WTC11 (cell line): ENCODE data around the gene TRAF2. TPM values are rescaled to one million over a fixed set of nuclear protein-coding genes. Genes with fewer than 3 reads are reported as not detected.

Experiments
- ATAC-seq: fragments of 200-7000 bp; cut with Tn5 transposase; 2 replicates; pipeline ENCODE4 v1.10.0; 2021; ENCODE audit warnings: mild to moderate bottlenecking, moderate library complexity
- CTCF ChIA-PET: fragments of 300-600 bp; sonication (Branson Sonifier 250); formaldehyde crosslinking; loops from one replicate; lab custom pipeline; 2021; ENCODE audit warnings: antibody characterized with exemption; lab: Charles Lee
- POLR2A ChIA-PET: fragments of 350-600 bp; sonication (Branson Sonifier 250); formaldehyde crosslinking; loops from one replicate; lab custom pipeline; 2021; ENCODE audit warnings: antibody characterized with exemption; lab: Charles Lee
- DNase-seq: peaks from one replicate; pipeline ENCODE4 v3.0.0; 2021; ENCODE audit warnings: low spot score
- H3K27ac Mint-ChIP-seq: 2 replicates; pipeline ENCODE4 v1.8.0; 2021; ENCODE audit warnings: mixed read lengths
- H3K27me3 Mint-ChIP-seq: 2 replicates; pipeline ENCODE4 v1.8.0; 2021; ENCODE audit warnings: low read depth, mild to moderate bottlenecking, moderate library complexity, mixed read lengths
- H3K36me3 Mint-ChIP-seq: 2 replicates; pipeline ENCODE4 v1.8.0; 2021; ENCODE audit warnings: mixed read lengths
- H3K4me1 Mint-ChIP-seq: 2 replicates; pipeline ENCODE4 v1.8.0; 2022; ENCODE audit warnings: mixed read lengths
- H3K4me3 Mint-ChIP-seq: 2 replicates; pipeline ENCODE4 v1.8.0; 2021; ENCODE audit warnings: mild to moderate bottlenecking, moderate library complexity, mixed read lengths
- H3K9me3 Mint-ChIP-seq: 2 replicates; pipeline ENCODE4 v1.8.0; 2021; ENCODE audit warnings: mixed read lengths
- CBFB ChIP-seq: sonication (generic); formaldehyde crosslinking; IDR thresholded peaks from 2 replicates; pipeline ENCODE4 v1.8.1; 2022; ENCODE audit warnings: mild to moderate bottlenecking, low read depth, missing genetic modification reagents
- CREM ChIP-seq: sonication (generic); formaldehyde crosslinking; IDR thresholded peaks from 2 replicates; pipeline ENCODE4 v1.8.1; 2022; ENCODE audit warnings: mild to moderate bottlenecking, missing genetic modification reagents, moderate library complexity
- EMX1 ChIP-seq: fragments of 250-450 bp; sonication (Bioruptor Pico); IDR thresholded peaks from 2 replicates; pipeline ENCODE4 v1.8.0; 2021; ENCODE audit warnings: mild to moderate bottlenecking
- GABPB1 ChIP-seq: sonication (generic); formaldehyde crosslinking; IDR thresholded peaks from 2 replicates; pipeline ENCODE4 v1.8.1; 2023; ENCODE audit warnings: mild to moderate bottlenecking, missing genetic modification reagents
- RELA ChIP-seq: sonication (generic); formaldehyde crosslinking; IDR thresholded peaks from 2 replicates; pipeline ENCODE4 v1.8.1; 2022; ENCODE audit warnings: missing genetic modification reagents, mild to moderate bottlenecking, borderline replicate concordance
- SMAD3 ChIP-seq: sonication (generic); formaldehyde crosslinking; IDR thresholded peaks from 2 replicates; pipeline ENCODE4 v1.8.0; 2022; ENCODE audit warnings: missing genetic modification reagents, mild to moderate bottlenecking, borderline replicate concordance
- SMAD4 ChIP-seq: sonication (generic); formaldehyde crosslinking; IDR thresholded peaks from 2 replicates; pipeline ENCODE4 v1.8.0; 2022; ENCODE audit warnings: mild to moderate bottlenecking, missing genetic modification reagents
- TEAD1 ChIP-seq: sonication (generic); formaldehyde crosslinking; IDR thresholded peaks from 2 replicates; pipeline ENCODE4 v1.8.0; 2022; ENCODE audit warnings: mild to moderate bottlenecking, missing genetic modification reagents
- TEAD4 ChIP-seq: sonication (generic); formaldehyde crosslinking; IDR thresholded peaks from 2 replicates; pipeline ENCODE4 v1.8.0; 2022; ENCODE audit warnings: mild to moderate bottlenecking, missing genetic modification reagents
- TP53 ChIP-seq: sonication (generic); formaldehyde crosslinking; IDR thresholded peaks from 2 replicates; pipeline ENCODE4 v1.8.1; 2023; ENCODE audit warnings: mild to moderate bottlenecking, missing genetic modification reagents
- ZNF138 ChIP-seq: sonication (generic); formaldehyde crosslinking; conservative IDR thresholded peaks from 2 replicates; pipeline ENCODE4 v1.8.1; 2022; ENCODE audit warnings: mild to moderate bottlenecking, moderate library complexity, missing genetic modification reagents
- ZNF219 ChIP-seq: sonication (generic); formaldehyde crosslinking; IDR thresholded peaks from 2 replicates; pipeline ENCODE4 v1.8.0; 2023; ENCODE audit warnings: missing genetic modification reagents, mild to moderate bottlenecking, borderline replicate concordance
- total RNA-seq: library from RNA; stranded (reverse); gene quantifications from 3 replicates; pipeline ENCODE4 v1.2.3, GENCODE V29; 2021
- TF ChIP-seq, protein P1 (sequence below): fragments of 250-450 bp; sonication (Bioruptor Pico); conservative IDR thresholded peaks from 2 replicates; pipeline ENCODE4 v1.9.0; 2021; ENCODE audit warnings: mild to moderate bottlenecking
- TF ChIP-seq, protein P2 (sequence below): sonication (generic); formaldehyde crosslinking; IDR thresholded peaks from 2 replicates; pipeline ENCODE4 v1.8.0; 2022; ENCODE audit warnings: missing genetic modification reagents
- TF ChIP-seq, protein P3 (sequence below): sonication (generic); formaldehyde crosslinking; IDR thresholded peaks from 2 replicates; pipeline ENCODE4 v1.8.0; 2022; ENCODE audit warnings: mild to moderate bottlenecking, missing genetic modification reagents
- TF ChIP-seq, protein P4 (sequence below): sonication (generic); formaldehyde crosslinking; IDR thresholded peaks from 2 replicates; pipeline ENCODE4 v1.8.1; 2023; ENCODE audit warnings: mild to moderate bottlenecking, moderate library complexity, missing genetic modification reagents
- TF ChIP-seq, protein P5 (sequence below): sonication (generic); formaldehyde crosslinking; IDR thresholded peaks from 2 replicates; pipeline ENCODE4 v1.8.0; 2022; ENCODE audit warnings: mild to moderate bottlenecking, missing genetic modification reagents

TRAF2 gene
- total RNA-seq, 1 experiment from 2014 or later: 55.0 TPM

DNA sequence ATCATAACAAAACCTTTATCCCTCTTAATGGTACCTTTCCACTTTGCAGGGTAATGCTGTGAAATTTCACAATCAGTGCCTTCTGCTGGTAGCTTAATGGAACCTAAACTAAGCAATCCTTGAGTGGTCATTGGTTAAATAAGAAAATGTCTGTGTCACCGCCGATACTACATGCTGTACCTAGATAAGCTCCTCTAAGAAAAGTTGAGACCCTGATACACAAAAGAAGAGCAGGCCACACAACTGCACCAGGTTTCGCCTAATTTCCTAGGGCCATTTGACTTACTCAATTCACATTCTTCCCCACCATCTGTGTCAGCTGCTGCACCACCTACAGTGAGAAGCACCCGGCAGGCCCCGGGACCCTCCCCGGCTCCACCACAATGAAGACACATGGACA, 11.2 kb upstream of the TRAF2 start (continued):
- TF ChIP-seq, protein P1, sequence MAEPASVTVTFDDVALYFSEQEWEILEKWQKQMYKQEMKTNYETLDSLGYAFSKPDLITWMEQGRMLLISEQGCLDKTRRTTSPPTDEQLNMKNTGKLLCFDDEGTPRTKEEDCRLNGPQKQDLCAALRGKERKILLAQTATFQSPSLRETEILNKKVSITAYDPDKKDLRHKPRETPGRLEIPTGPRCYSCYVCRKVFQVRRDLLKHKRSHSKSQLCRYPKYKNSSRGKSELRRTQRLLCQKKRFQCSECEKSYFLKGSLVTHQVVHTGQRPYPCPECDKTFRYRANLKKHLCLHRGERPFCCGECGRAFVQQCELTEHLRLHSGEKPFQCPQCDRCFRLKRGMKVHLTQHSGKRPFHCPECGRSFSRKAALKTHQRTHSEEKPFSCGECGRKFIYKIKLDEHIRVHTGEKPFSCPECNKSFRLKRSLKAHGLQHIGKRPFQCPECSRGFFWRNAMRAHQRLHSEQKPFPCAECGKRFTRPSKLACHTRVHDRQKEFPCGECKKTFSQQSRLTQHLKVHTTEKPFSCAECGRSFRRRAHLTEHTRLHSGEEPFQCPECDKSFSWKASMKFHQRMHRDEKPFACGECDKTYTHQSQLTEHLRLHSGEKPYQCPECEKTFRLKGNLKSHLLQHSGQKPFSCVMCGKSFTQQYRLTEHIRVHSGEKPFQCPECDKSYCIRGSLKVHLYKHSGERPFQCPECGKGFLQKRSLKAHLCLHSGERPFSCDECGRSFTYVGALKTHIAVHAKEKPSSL (CRISPR knock-in tag): no peak
- TF ChIP-seq ZNF138 (CRISPR knock-in tag): no peak
- TF ChIP-seq, protein P2, sequence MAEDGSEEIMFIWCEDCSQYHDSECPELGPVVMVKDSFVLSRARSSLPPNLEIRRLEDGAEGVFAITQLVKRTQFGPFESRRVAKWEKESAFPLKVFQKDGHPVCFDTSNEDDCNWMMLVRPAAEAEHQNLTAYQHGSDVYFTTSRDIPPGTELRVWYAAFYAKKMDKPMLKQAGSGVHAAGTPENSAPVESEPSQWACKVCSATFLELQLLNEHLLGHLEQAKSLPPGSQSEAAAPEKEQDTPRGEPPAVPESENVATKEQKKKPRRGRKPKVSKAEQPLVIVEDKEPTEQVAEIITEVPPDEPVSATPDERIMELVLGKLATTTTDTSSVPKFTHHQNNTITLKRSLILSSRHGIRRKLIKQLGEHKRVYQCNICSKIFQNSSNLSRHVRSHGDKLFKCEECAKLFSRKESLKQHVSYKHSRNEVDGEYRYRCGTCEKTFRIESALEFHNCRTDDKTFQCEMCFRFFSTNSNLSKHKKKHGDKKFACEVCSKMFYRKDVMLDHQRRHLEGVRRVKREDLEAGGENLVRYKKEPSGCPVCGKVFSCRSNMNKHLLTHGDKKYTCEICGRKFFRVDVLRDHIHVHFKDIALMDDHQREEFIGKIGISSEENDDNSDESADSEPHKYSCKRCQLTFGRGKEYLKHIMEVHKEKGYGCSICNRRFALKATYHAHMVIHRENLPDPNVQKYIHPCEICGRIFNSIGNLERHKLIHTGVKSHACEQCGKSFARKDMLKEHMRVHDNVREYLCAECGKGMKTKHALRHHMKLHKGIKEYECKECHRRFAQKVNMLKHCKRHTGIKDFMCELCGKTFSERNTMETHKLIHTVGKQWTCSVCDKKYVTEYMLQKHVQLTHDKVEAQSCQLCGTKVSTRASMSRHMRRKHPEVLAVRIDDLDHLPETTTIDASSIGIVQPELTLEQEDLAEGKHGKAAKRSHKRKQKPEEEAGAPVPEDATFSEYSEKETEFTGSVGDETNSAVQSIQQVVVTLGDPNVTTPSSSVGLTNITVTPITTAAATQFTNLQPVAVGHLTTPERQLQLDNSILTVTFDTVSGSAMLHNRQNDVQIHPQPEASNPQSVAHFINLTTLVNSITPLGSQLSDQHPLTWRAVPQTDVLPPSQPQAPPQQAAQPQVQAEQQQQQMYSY (CRISPR knock-in tag): no peak
- TF ChIP-seq, protein P3, sequence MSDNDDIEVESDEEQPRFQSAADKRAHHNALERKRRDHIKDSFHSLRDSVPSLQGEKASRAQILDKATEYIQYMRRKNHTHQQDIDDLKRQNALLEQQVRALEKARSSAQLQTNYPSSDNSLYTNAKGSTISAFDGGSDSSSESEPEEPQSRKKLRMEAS (CRISPR knock-in tag): no peak

DNA sequence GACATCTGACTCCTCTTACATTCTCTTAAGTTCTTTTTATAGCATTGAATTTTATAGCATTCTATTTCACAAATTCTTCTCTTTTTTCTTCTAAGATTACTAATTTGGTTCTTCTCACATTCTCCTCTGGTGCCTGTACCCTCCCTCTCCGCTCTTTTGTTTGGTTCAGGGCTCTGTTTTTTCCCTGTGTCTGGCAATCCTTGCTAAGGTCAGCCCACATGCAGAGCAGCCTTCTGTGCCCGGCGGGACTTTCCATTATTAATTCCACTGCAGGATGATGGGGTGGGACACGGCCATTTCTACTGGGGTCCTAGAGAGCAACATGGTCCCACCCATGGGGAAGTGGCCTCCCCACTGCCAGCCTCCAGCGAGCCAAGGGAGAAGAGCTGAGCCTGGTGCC, 9.8 kb upstream of the TRAF2 start:
- ChIA-PET POLR2A (interaction anchor here (0.6 kb wide), 1 partner anchor 288 kb away, joined by 4 read pairs; no protein-coding TSS in a partner anchor), CTCF (no interaction called here)
- Mint-ChIP-seq H3K27me3 (peaks cover 44% of the 10 kb centered on the region), H3K27ac (no peak overlapping the region), H3K4me1 (no peaks in the 10 kb centered on the region), H3K36me3 (peaks cover 11% of the 10 kb centered on the region), H3K9me3 (peaks cover 25% of the 10 kb centered on the region), H3K4me3 (no peak overlapping the region)
- DNase-seq: no peak
- TF ChIP-seq GABPB1 (CRISPR knock-in tag) (no peak), TEAD4 (CRISPR knock-in tag) (no peak), CREM (CRISPR knock-in tag) (no peak), TEAD1 (CRISPR knock-in tag) (no peak), RELA (CRISPR knock-in tag) (no peak), CBFB (CRISPR knock-in tag) (no peak), TP53 (CRISPR knock-in tag) (no peak), SMAD3 (CRISPR knock-in tag) (no peak), SMAD4 (CRISPR knock-in tag) (no peak), EMX1 (CRISPR knock-in tag) (no peak), ZNF219 (CRISPR knock-in tag) (no peak)
- TF ChIP-seq, protein P4, sequence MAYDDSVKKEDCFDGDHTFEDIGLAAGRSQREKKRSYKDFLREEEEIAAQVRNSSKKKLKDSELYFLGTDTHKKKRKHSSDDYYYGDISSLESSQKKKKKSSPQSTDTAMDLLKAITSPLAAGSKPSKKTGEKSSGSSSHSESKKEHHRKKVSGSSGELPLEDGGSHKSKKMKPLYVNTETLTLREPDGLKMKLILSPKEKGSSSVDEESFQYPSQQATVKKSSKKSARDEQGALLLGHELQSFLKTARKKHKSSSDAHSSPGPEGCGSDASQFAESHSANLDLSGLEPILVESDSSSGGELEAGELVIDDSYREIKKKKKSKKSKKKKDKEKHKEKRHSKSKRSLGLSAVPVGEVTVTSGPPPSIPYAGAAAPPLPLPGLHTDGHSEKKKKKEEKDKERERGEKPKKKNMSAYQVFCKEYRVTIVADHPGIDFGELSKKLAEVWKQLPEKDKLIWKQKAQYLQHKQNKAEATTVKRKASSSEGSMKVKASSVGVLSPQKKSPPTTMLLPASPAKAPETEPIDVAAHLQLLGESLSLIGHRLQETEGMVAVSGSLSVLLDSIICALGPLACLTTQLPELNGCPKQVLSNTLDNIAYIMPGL (CRISPR knock-in tag): no peak
- TF ChIP-seq, protein P5, sequence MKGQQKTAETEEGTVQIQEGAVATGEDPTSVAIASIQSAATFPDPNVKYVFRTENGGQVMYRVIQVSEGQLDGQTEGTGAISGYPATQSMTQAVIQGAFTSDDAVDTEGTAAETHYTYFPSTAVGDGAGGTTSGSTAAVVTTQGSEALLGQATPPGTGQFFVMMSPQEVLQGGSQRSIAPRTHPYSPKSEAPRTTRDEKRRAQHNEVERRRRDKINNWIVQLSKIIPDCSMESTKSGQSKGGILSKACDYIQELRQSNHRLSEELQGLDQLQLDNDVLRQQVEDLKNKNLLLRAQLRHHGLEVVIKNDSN (CRISPR knock-in tag): no peak
- ATAC-seq: no peak
